Aorta (tissue), 5 donors: Measurements from ENCODE around the gene KCNH1. TPM values are rescaled to one million over a fixed set of nuclear protein-coding genes. Genes with fewer than 3 reads are reported as not detected.

Source experiments
- ATAC-seq: fragments of 200-7000 bp; cut with Tn5 transposase; one replicate; pipeline ENCODE4 v1.9.1; 2022; ENCODE audit warnings: moderate library complexity; ENCODE audit not compliant: low FRiP score
- DNase-seq, 2 donors: peaks; one replicate each; pipeline ENCODE4 v3.0.0-alpha.2; 2020
- H3K27ac ChIP-seq, 2 donors: one replicate each; pipeline ENCODE4 v1.5.1; 2013; ENCODE audit warnings: low read length in 2 of 2, mild to moderate bottlenecking in 2 of 2, moderate library complexity in 2 of 2, control low read depth in 1 of 2, inconsistent platforms in 1 of 2, low read depth in 1 of 2
- H3K27me3 ChIP-seq, 2 donors: one replicate each; pipeline ENCODE4 v1.6.1; 2013; ENCODE audit warnings: control low read depth in 1 of 2, low read length in 1 of 2, mild to moderate bottlenecking in 1 of 2, moderate library complexity in 1 of 2; ENCODE audit not compliant: insufficient read depth in 2 of 2, control insufficient read depth in 1 of 2
- H3K36me3 ChIP-seq, 2 donors: one replicate each; pipeline ENCODE4 v1.6.1; 2013; ENCODE audit warnings: control low read depth in 1 of 2, low read length in 1 of 2, mild to moderate bottlenecking in 1 of 2; ENCODE audit not compliant: insufficient read depth in 2 of 2, control insufficient read depth in 1 of 2
- H3K4me1 ChIP-seq, 2 donors: one replicate each; pipeline ENCODE4 v1.6.1; 2013; ENCODE audit warnings: low read length in 2 of 2, control low read depth in 1 of 2, mild to moderate bottlenecking in 1 of 2, moderate library complexity in 1 of 2; ENCODE audit not compliant: insufficient read depth in 2 of 2, control insufficient read depth in 1 of 2
- H3K4me3 ChIP-seq, 2 donors: one replicate each; pipeline ENCODE4 v1.5.1; 2013; ENCODE audit warnings: low read length in 2 of 2, control low read depth in 1 of 2, mild to moderate bottlenecking in 1 of 2
- H3K9me3 ChIP-seq: one replicate; pipeline ENCODE4 v1.6.1; 2013; ENCODE audit warnings: mild to moderate bottlenecking, low read length; ENCODE audit not compliant: control insufficient read depth
- WGBS, 2 donors: extraction: QIAGEN DNeasy Blood & Tissue Kit; methylation state at CpG; one replicate each; pipeline ENCODE4 v1.1.7; 2013; 5-methylcytosine and 5-hydroxymethylcytosine counted together
- intact Hi-C, 2 donors: fragments of 100-400 bp; cut with DNase I; formaldehyde crosslinking; loops; one replicate each; pipeline versions ENCODE4 v1.14.2 to v1.15.0; 2022
- polyA plus RNA-seq, 2 donors: library from polyadenylated mRNA; stranded (reverse); fragments of 200-250 nt; gene quantifications; one replicate each; pipeline ENCODE4 v1.2.3, GENCODE V29; 2013
- total RNA-seq, 2 donors: library from RNA; stranded (reverse); fragmentation: NEBNext Ultra II Directional; extraction: Animal tissue kit (Norgen Biotek cat#: 25700); gene quantifications; one replicate each; pipeline ENCODE4 v1.2.1, GENCODE V29; 2021
- donor health status: healthy with polysubstance abuse.
- donor health status: Bipolar disorder and iron deficiency.
- donor health status: DM: no; HTN: no; CAD: no.
- donor health status: DM: no; HTN: no; CAD: no.
- donor health status: DM: yes; HTN: yes; CAD: no.

The KCNH1 gene
- total and polyA plus RNA-seq, 4 donors = 0.03 to 0.96 (median 0.19) TPM; not detected in 1

DNA sequence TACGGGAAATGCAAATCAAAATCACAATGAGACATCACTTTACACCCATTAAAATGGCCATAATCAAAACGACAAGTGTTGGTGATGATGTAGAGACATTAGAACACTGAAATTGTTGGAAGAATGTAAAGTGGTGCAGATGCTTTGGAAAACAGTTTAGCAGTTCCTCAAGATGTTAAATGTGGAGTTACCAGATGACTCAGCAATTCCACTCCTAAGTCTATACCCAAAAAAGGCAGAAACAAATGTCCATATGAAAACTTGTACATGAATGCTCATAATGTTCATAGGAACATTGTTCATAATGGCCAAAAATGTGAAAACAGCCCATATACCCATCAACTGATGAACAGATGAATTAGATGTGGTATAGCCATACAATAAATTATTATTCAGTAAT is 267.4 kb downstream of the KCNH1 start:
- intact Hi-C loops = no loop called here
- ATAC-seq = no peak
- WGBS, 2 donors = 70 to 78% methylated on average over 2 of the region's 2 CpGs
- Histone ChIP-seq H3K27ac (no peak overlapping the region), H3K36me3 (no peaks in the 10 kb centered on the region), H3K27me3 (no peaks in the 10 kb centered on the region), H3K9me3 (peaks cover 3% of the 10 kb centered on the region), H3K4me1 (no peaks in the 10 kb centered on the region), H3K4me3 (no peak overlapping the region)
- DNase-seq = no peak

DNA sequence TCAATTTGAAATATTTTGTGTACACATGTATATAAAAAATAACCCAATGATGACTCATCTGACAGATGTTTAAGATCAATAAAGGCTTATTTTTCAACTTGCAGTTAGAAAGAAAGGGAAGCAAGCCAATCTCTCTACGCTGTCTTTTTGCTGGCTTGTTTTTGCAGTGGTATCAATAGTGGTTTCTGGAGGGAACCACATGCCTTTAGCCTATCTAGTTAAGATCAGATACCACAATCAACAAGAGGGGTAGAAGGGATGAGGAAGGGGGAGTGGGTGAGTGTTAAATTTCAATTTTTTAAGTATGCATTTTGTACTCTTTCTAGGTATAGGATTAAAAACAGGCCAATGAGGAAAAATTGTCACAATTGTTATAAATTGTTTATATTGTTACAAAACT is 276.2 kb downstream of the KCNH1 start:
- no peaks in the 10 kb centered on the region for H3K27me3 ChIP-seq
- H3K27ac ChIP-seq = no peak overlapping the region
- H3K4me1 ChIP-seq = no peaks in the 10 kb centered on the region
- 52 to 61% methylated on average over 1 of the region's 1 CpG for WGBS, 2 donors
- no peak for DNase-seq
- no peaks in the 10 kb centered on the region for H3K9me3 ChIP-seq
- no peak for ATAC-seq
- H3K4me3 ChIP-seq = no peak overlapping the region
- no peaks in the 10 kb centered on the region for H3K36me3 ChIP-seq
- intact Hi-C loops = no loop called here

DNA sequence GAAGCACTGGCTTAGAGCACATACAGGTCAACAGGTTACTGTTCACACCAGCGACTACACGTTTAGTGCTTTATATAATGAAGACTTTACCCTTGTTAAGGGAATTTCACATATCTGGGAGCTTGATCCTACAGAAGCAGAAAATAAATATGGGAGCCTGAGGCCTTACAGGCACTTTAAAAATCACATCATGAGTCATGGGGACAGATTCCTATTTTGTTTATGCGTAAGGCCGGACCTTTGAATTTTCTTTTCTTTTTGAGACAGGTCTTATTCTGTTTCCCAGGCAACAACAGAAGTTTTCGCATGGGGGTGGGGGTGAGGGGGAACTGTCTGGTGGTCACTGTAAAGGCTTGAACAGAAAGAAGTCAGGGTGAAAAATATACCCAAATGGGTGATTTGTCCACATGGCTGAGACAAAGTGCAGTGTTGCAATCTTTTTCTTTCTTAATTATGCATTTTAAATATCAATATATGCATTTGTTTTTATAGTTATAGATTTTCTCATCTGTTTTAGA is 276.7 kb downstream of the KCNH1 start:
- intact Hi-C loops = no loop called here
- no peak for ATAC-seq
- WGBS, 2 donors = 60 to 73% methylated on average over 5 of the region's 5 CpGs

DNA sequence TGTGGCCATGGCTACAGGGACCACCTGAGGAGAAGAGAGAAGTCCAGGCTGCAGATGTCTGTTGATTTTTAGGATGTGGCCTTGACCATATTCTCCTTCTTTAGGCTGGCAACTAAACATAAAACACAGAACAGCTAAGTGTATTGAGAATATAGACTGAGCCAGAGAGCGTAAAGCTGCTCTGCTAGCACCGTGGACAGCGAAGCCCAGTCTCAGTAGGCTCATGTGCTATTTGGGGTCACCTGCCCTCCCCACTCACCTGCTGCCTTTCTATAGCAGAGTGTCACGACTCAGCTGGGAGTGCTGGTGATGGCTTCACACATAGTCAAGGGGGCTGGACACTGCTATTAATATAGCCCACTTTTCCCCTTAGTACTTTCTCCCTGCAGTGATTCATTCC is 278.5 kb downstream of the KCNH1 start:
- 27 to 31% methylated on average over 4 of the region's 4 CpGs for WGBS, 2 donors
- ATAC-seq = no peak

More for the DNA sequence above, 276.7 kb downstream of the KCNH1 start:
- Histone ChIP-seq H3K9me3 (no peaks in the 10 kb centered on the region), H3K4me3 (no peak overlapping the region), H3K36me3 (no peaks in the 10 kb centered on the region), H3K27ac (no peak overlapping the region), H3K27me3 (no peaks in the 10 kb centered on the region), H3K4me1 (no peaks in the 10 kb centered on the region)
- DNase-seq = no peak

DNA sequence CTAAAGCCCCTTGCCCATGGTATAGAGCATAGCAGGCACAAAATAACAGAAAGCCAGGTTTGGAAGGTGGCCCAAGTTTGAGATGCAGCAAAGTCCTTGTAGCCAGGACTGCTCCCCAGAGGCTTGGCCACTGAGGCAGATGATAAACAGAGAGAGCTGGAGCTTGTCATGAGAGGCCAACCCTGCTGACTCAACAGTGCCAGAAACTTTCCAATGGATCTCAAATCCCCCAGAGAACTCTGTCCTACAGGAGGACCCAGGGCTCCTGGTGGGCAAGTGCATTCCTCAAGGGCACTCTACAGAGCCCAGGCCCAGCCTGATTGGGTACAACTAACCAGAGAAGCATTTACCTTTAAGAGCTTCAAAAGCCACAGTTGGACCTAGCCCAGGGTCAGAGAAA is 280.7 kb downstream of the KCNH1 start:
- no peaks in the 10 kb centered on the region for H3K27me3 ChIP-seq
- peaks cover 1% of the 10 kb centered on the region for H3K9me3 ChIP-seq
- DNase-seq = no peak
- H3K4me3 ChIP-seq = no peak overlapping the region
- ATAC-seq = no peak
- no peaks in the 10 kb centered on the region for H3K36me3 ChIP-seq
- H3K27ac ChIP-seq = no peak overlapping the region
- intact Hi-C loops = no loop called here
- no peaks in the 10 kb centered on the region for H3K4me1 ChIP-seq

More for the DNA sequence above, 278.5 kb downstream of the KCNH1 start:
- no peak for DNase-seq
- Histone ChIP-seq H3K27me3 (no peaks in the 10 kb centered on the region), H3K27ac (no peak overlapping the region), H3K36me3 (no peaks in the 10 kb centered on the region), H3K4me3 (no peak overlapping the region), H3K4me1 (no peaks in the 10 kb centered on the region), H3K9me3 (peaks cover 1% of the 10 kb centered on the region)
- intact Hi-C loops = no loop called here

DNA sequence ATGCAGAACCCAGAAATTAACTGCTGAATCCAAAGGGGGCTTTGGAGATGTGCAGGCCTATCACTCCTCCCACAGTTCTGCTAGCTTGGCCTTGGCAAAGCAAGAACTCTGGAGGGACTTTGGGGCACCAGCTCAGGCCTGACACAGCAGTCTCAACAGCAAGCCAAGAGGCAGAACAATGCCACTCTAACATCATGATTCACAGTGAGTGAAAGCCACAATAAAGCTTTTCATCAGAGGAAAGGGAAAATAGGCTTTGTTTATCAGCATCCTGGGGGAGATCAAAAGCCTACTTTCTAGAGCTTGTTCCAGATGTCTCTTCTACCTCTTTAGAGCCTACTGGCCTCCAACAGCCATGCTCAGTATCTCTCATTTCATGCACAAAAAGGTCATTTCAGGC is 283.4 kb downstream of the KCNH1 start:
- Histone ChIP-seq H3K36me3 (no peaks in the 10 kb centered on the region), H3K4me3 (no peak overlapping the region), H3K4me1 (no peaks in the 10 kb centered on the region), H3K9me3 (peaks cover 1% of the 10 kb centered on the region), H3K27me3 (no peaks in the 10 kb centered on the region), H3K27ac (no peak overlapping the region)
- DNase-seq (no peak), ATAC-seq (no peak)
- intact Hi-C loops = no loop called here

DNA sequence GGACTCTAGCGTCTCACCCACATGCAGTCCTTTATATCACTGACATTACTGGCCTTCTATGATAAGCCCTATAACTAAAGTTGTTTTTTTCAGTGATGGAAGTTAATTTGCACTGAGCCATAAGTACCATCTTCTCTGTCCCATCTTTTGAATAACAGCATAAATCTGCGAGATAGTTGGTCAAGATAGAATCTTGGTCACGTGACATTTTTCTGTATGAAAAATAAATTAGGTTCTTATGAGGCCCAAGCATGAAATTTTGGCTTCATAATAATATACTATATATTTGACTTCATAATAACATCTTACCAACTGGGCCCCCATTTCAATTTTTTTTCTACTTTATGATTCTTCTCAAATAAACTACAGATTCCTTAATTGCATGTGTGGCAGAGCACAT is 285.5 kb downstream of the KCNH1 start:
- DNase-seq (no peak), ATAC-seq (no peak)
- Histone ChIP-seq H3K4me1 (no peaks in the 10 kb centered on the region), H3K27me3 (no peaks in the 10 kb centered on the region), H3K9me3 (peaks cover 1% of the 10 kb centered on the region), H3K4me3 (no peak overlapping the region), H3K27ac (no peak overlapping the region), H3K36me3 (no peaks in the 10 kb centered on the region)
- WGBS, 2 donors = 84% methylated on average over 3 of the region's 3 CpGs
- intact Hi-C loops = no loop called here

DNA sequence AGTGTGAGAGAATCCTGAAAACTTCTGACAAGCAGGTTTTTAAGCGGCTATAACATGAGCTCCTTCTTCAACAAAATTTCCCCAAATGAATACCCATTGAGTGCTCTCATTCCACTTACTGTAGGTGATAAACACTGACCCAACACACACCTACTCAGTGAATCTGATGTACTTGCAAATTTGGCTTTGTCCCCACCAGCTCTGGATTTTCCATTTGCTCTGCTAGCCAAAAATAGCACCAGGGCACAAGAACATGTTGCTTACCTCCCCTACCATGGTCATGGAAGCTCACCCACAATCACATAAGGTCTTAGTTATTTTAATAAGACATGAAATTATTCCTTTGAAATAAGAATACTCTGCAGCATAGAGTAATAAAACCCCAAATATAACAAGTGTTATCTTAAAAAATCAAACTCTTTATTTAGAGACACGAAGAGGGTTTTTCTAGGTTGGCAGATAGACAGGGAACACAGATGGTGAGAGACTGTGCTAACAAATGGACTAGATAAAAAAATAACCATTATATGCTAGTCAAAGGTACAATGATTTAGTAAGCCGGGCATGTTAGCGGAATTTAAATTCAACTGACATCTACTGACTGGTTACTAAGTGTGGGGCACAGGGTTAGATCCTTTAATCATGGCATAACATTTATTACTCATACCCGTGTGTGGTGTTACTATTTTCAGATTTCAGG is 291.9 kb downstream of the KCNH1 start:
- ATAC-seq = no peak

More for the DNA sequence above, 291.9 kb downstream of the KCNH1 start:
- no peaks in the 10 kb centered on the region for H3K4me1 ChIP-seq
- H3K36me3 ChIP-seq = no peaks in the 10 kb centered on the region
- intact Hi-C loops = no loop called here
- no peaks in the 10 kb centered on the region for H3K9me3 ChIP-seq
- 68 to 78% methylated on average over 5 of the region's 5 CpGs for WGBS, 2 donors
- no peak for DNase-seq
- H3K4me3 ChIP-seq = no peak overlapping the region
- H3K27ac ChIP-seq = no peak overlapping the region
- H3K27me3 ChIP-seq = no peaks in the 10 kb centered on the region
